NT2/D1 (cell line): ENCODE results near the gene ARID1B.

Experiments used
- DNase-seq: peaks from one replicate; pipeline ENCODE4 v3.0.0-alpha.2; 2011; ENCODE audit warnings: low read depth, low spot score
- H3K27me3 ChIP-seq: 2 replicates; pipeline ENCODE4 v1.6.0; 2011; ENCODE audit warnings: mild to moderate bottlenecking; ENCODE audit not compliant: insufficient read length, insufficient read depth
- H3K36me3 ChIP-seq: 2 replicates; pipeline ENCODE4 v1.6.1; 2011; ENCODE audit warnings: mild to moderate bottlenecking, low read length, mixed read lengths; ENCODE audit not compliant: insufficient read depth, insufficient read length
- H3K4me1 ChIP-seq: 2 replicates; pipeline ENCODE4 v1.5.1; 2011; ENCODE audit not compliant: insufficient read depth, insufficient read length
- H3K4me3 ChIP-seq: 2 replicates; pipeline ENCODE4 v1.5.1; 2011; ENCODE audit warnings: low read depth; ENCODE audit not compliant: insufficient read length
- H3K9ac ChIP-seq: 2 replicates; pipeline ENCODE4 v1.6.0; 2011; ENCODE audit warnings: low read depth; ENCODE audit not compliant: insufficient read length
- H3K9me3 ChIP-seq: 2 replicates; pipeline ENCODE4 v1.5.1; 2011; ENCODE audit warnings: mild to moderate bottlenecking, low read length; ENCODE audit not compliant: insufficient read depth
- SUZ12 ChIP-seq: IDR thresholded peaks from 2 replicates; pipeline ENCODE4 v1.6.1; 2011; ENCODE audit not compliant: insufficient read length, insufficient read depth; ENCODE audit errors: extremely low read depth
- YY1 ChIP-seq: IDR thresholded peaks from 2 replicates; pipeline ENCODE4 v1.6.1; 2011; ENCODE audit not compliant: insufficient read length, insufficient read depth
- ZNF274 ChIP-seq: IDR thresholded peaks from 2 replicates; pipeline ENCODE4 v1.6.1; 2011; ENCODE audit warnings: mild to moderate bottlenecking, low read depth, low read length

ARID1B gene

GRCh38 chr6:157174731-157175130, 397.6 kb downstream of the ARID1B start:
- no peak for TF ChIP-seq YY1
- TF ChIP-seq ZNF274, result no peak
- no peak for TF ChIP-seq SUZ12
- H3K9ac ChIP-seq, result no peak overlapping the region
- no peaks in the 10 kb centered on the region for H3K36me3 ChIP-seq
- H3K27me3 ChIP-seq, result no peaks in the 10 kb centered on the region
- DNase-seq, result no peak
- no peak overlapping the region for H3K4me3 ChIP-seq
- peaks cover 2% of the 10 kb centered on the region for H3K4me1 ChIP-seq
- no peaks in the 10 kb centered on the region for H3K9me3 ChIP-seq

DNA sequence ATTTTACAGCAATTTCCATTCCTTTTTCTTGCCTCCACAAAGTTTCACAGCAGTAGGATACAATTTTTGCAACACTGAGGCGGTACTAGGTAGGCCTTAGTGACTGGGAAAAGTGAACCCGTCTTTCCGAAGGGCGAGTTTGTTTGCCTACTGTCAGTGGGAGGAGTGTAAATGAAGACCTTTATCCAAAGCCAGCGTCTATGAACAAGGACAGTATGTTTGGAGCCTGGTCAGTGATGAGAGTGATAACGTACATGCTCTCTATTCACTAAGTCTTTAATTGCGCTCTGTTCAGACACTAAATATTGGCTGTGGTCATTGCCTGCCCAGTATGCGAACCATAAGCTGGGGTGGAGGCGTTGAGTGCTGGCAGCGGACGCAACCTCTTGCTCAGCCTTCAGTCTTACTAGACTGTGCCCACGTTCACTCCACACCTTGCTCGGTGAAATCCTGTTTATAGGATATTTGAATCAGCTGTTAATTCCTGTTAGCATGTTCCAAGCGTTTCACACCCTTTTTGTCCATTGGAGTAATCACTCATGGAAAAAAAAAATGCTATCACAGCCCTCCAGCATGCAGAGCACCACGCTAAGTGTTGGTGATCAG, 400.7 kb downstream of the ARID1B start:
- no peak for DNase-seq
- H3K4me1 ChIP-seq, result no peaks in the 10 kb centered on the region
- no peak overlapping the region for H3K9ac ChIP-seq
- H3K36me3 ChIP-seq, result peaks cover 8% of the 10 kb centered on the region
- TF ChIP-seq YY1, result no peak
- TF ChIP-seq SUZ12, result no peak
- H3K9me3 ChIP-seq, result no peaks in the 10 kb centered on the region
- no peaks in the 10 kb centered on the region for H3K27me3 ChIP-seq
- H3K4me3 ChIP-seq, result no peak overlapping the region

DNA sequence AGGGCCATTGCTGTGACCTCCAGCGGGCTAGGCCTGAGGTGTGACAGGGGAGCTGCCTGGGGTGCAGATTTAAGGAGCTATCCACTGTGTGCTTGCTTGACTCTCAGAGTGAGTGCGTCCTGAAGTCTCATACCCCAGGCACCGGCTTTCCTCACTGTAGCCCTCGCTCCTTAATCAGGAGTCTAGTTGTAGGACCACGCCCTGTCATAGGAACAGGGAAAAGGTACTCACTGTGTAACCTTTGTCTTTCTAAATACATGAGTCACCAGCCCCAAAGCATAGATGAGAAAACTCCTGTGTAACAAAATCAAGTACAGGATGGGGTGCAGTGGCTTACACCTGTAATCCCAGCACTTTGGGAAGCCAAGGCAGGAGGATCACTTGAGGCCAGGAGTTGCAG, 404.5 kb downstream of the ARID1B start:
- peaks cover 23% of the 10 kb centered on the region for H3K36me3 ChIP-seq
- H3K9ac ChIP-seq, result no peak overlapping the region
- H3K4me3 ChIP-seq, result no peak overlapping the region

GRCh38 chr6:157182503-157183264, 405.5 kb downstream of the ARID1B start:
- no peak overlapping the region for H3K9ac ChIP-seq
- TF ChIP-seq YY1, result no peak
- TF ChIP-seq ZNF274, result no peak
- no peak for TF ChIP-seq SUZ12
- H3K27me3 ChIP-seq, result no peaks in the 10 kb centered on the region
- H3K9me3 ChIP-seq, result no peaks in the 10 kb centered on the region
- H3K4me3 ChIP-seq, result no peak overlapping the region
- H3K4me1 ChIP-seq, result no peaks in the 10 kb centered on the region
- no peak for DNase-seq
- peaks cover 26% of the 10 kb centered on the region for H3K36me3 ChIP-seq

More for the DNA sequence above, 404.5 kb downstream of the ARID1B start:
- Histone ChIP-seq H3K4me1 (no peaks in the 10 kb centered on the region), H3K9me3 (no peaks in the 10 kb centered on the region), H3K27me3 (no peaks in the 10 kb centered on the region)
- DNase-seq, result no peak
- TF ChIP-seq ZNF274, result no peak
- TF ChIP-seq YY1, result no peak
- TF ChIP-seq SUZ12, result no peak

DNA sequence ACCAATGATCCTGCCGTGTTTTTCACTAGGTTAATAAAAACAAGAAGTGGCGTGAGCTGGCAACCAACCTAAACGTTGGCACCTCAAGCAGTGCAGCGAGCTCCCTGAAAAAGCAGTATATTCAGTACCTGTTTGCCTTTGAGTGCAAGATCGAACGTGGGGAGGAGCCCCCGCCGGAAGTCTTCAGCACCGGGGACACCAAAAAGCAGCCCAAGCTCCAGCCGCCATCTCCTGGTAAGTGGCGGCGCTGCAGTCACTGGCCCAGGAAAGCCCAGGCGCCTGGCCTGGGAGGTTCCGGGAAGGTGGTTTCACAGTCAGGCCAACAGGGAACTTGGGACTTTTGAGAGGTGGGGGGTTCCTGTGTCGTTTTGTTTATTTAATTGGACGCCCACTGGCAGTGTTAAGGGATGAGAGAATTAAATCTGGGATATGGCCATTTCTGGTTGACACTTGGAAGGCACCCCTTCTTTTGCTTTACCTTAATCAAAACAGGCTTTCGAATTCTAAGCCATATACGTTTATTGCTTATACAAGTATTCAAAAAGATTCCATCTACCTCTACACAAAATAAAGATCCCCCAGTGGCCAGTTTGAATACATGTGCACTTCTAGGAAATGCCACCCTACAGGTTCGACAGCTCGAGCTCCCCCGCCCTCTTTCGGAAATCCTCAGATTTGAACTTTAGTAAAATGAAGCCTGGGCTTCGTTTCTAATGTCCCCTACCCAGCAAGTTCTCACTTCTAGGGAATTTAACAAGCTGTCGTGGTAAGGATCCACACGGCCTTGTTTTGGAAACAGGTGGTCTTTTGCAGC, 407.2 kb downstream of the ARID1B start:
- Histone ChIP-seq H3K4me3 (no peak overlapping the region), H3K27me3 (no peaks in the 10 kb centered on the region), H3K4me1 (no peaks in the 10 kb centered on the region), H3K36me3 (peaks cover 26% of the 10 kb centered on the region), H3K9ac (no peak overlapping the region), H3K9me3 (no peaks in the 10 kb centered on the region)
- TF ChIP-seq SUZ12, result no peak
- no peak for TF ChIP-seq YY1
- no peak for TF ChIP-seq ZNF274
- peak; percentile 16 for DNase-seq

DNA sequence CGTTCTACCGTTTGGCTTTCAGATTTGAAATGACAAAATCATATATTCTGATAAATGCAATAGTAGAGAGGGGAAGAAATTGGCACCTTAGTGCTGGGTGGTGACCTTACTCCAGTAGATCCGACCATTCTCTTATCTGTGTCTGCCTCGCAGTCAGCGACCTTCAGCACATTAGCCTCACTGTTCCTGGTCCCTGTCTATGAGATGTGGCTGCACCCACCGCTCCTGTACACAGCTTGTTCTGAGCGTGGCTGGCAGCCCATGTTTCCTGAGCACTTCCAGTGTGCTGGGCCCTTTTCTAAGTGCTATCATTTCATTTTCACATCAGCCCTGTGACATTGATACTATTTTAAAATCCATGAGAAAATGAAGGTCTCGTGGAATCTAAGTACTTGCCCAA, 408.0 kb downstream of the ARID1B start:
- Histone ChIP-seq H3K4me3 (no peak overlapping the region), H3K9me3 (no peaks in the 10 kb centered on the region), H3K36me3 (peaks cover 31% of the 10 kb centered on the region), H3K27me3 (no peaks in the 10 kb centered on the region), H3K9ac (no peak overlapping the region), H3K4me1 (no peaks in the 10 kb centered on the region)
- DNase-seq, result no peak
- TF ChIP-seq YY1, result no peak
- no peak for TF ChIP-seq ZNF274
- no peak for TF ChIP-seq SUZ12

GRCh38 chr6:157185986-157186385, 408.8 kb downstream of the ARID1B start:
- Histone ChIP-seq H3K9ac (no peak overlapping the region), H3K4me1 (no peaks in the 10 kb centered on the region), H3K27me3 (no peaks in the 10 kb centered on the region), H3K9me3 (no peaks in the 10 kb centered on the region), H3K36me3 (peaks cover 37% of the 10 kb centered on the region), H3K4me3 (no peak overlapping the region)
- TF ChIP-seq ZNF274 (no peak), SUZ12 (no peak), YY1 (no peak)
- DNase-seq, result no peak
